Vagina (tissue), 2 donors: ENCODE measurements around the gene RBKS. TPM values are rescaled to one million over a fixed set of nuclear protein-coding genes. Genes with fewer than 3 reads are reported as not detected.

Experiments
- DNase-seq, 2 donors: peaks; one replicate each; pipeline ENCODE4 v3.0.0-alpha.2; 2017; ENCODE audit errors: extremely low spot score in 2 of 2
- H3K27ac ChIP-seq: fragments of 200-600 bp; sonication (generic); one replicate; pipeline ENCODE4 v1.5.1; 2019
- H3K27me3 ChIP-seq: fragments of 200-600 bp; sonication (generic); one replicate; pipeline ENCODE4 v1.5.1; 2019
- H3K36me3 ChIP-seq, 2 donors: fragments of 200-600 bp; sonication (generic); one replicate each; pipeline ENCODE4 v1.5.1; 2017 to 2019
- H3K4me1 ChIP-seq: fragments of 200-600 bp; sonication (generic); one replicate; pipeline ENCODE4 v1.5.1; 2019
- H3K4me3 ChIP-seq, 2 donors: fragments of 200-600 bp; sonication (generic); 1 replicate in 1 of 2; 2 replicates in 1 of 2; pipeline ENCODE4 v1.5.1; 2016 to 2019
- H3K9me3 ChIP-seq: fragments of 200-600 bp; sonication (generic); one replicate; pipeline ENCODE4 v1.5.1; 2019
- POLR2A ChIP-seq, 2 donors: fragments of 450-650 bp; IDR thresholded peaks; one replicate each; pipeline ENCODE4 v1.6.1; 2017; ENCODE audit warnings: antibody characterized with exemption in 2 of 2, mild to moderate bottlenecking in 2 of 2, moderate library complexity in 2 of 2
- POLR2AphosphoS5 ChIP-seq, 2 donors: sonication (generic); formaldehyde crosslinking; IDR thresholded peaks; one replicate each; pipeline ENCODE4 v1.9.0; 2017; ENCODE audit warnings: antibody characterized with exemption in 2 of 2, mild to moderate bottlenecking in 2 of 2, low read depth in 1 of 2; ENCODE audit not compliant: insufficient read depth in 1 of 2
- intact Hi-C: fragments of 100-400 bp; cut with DNase I; formaldehyde crosslinking; loops from one replicate; pipeline ENCODE4 v1.15.1; 2023
- total RNA-seq: library from RNA; depleted of rRNA; stranded (reverse); fragments of >200 nt; gene quantifications from one replicate; pipeline ENCODE4 v1.2.3, GENCODE V29; 2016
- TF ChIP-seq, protein P1 (sequence below), 3 experiments: fragments of 450-650 bp in 2 of 3; fragments of 200-600 bp in 1 of 3; sonication (generic) in 1 of 3; IDR thresholded peaks; one replicate each; pipeline ENCODE4 v1.5.1; 2017 to 2019; ENCODE audit warnings: antibody characterized with exemption in 3 of 3, mild to moderate bottlenecking in 2 of 3, moderate library complexity in 2 of 3

The RBKS gene
- total RNA-seq, 1 donor from 2014 or later: 2.2 TPM

- Histone ChIP-seq H3K9me3 (no peaks in the 10 kb centered on the region), H3K36me3 (no peaks in the 10 kb centered on the region), H3K27me3 (no peaks in the 10 kb centered on the region), H3K4me1 (no peaks in the 10 kb centered on the region), H3K4me3 (no peak overlapping the region), H3K27ac (no peak overlapping the region)
- TF ChIP-seq, protein P1, sequence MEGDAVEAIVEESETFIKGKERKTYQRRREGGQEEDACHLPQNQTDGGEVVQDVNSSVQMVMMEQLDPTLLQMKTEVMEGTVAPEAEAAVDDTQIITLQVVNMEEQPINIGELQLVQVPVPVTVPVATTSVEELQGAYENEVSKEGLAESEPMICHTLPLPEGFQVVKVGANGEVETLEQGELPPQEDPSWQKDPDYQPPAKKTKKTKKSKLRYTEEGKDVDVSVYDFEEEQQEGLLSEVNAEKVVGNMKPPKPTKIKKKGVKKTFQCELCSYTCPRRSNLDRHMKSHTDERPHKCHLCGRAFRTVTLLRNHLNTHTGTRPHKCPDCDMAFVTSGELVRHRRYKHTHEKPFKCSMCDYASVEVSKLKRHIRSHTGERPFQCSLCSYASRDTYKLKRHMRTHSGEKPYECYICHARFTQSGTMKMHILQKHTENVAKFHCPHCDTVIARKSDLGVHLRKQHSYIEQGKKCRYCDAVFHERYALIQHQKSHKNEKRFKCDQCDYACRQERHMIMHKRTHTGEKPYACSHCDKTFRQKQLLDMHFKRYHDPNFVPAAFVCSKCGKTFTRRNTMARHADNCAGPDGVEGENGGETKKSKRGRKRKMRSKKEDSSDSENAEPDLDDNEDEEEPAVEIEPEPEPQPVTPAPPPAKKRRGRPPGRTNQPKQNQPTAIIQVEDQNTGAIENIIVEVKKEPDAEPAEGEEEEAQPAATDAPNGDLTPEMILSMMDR (IDR thresholded peaks at IDR 0.05): no peak
- no peak for TF ChIP-seq POLR2A (IDR thresholded peaks at IDR 0.05)
- TF ChIP-seq POLR2AphosphoS5 (IDR thresholded peaks at IDR 0.05; ENCODE audit: insufficient read depth in 1 of 2, low read depth in 1 of 2): peak in 1 of 2 donors; percentile 46
- intact Hi-C loops: no loop called here
- no peak for DNase-seq
Observed at GRCh38 chr2:27863146-27863545, 27.0 kb downstream of the RBKS start.

DNA sequence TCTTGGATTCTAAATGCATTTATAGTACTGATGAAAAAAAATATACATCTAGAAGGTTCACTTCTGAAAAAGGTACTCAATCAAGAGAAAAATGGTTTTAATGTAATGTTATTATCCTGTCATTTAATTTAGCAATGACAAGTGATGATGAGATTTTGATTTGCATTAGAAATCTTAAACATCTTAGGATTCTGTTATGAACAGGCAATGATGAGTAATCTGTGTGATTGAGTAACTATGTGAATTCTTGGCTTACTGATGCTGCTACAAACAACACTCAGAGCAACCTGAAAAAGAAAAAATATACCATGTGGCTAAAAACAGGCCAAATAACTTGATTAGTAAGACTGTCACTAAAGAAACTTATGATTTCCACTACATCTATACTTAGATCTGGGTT is 30.1 kb downstream of the RBKS start:
- Histone ChIP-seq H3K36me3 (no peaks in the 10 kb centered on the region), H3K27me3 (no peaks in the 10 kb centered on the region), H3K4me3 (no peak overlapping the region), H3K9me3 (no peaks in the 10 kb centered on the region), H3K27ac (no peak overlapping the region), H3K4me1 (no peaks in the 10 kb centered on the region)
- no peak for DNase-seq
- TF ChIP-seq, protein P1 (IDR thresholded peaks at IDR 0.05): no peak
- TF ChIP-seq POLR2AphosphoS5 (IDR thresholded peaks at IDR 0.05; ENCODE audit: insufficient read depth in 1 of 2, low read depth in 1 of 2) (no peak), POLR2A (IDR thresholded peaks at IDR 0.05) (no peak)
- intact Hi-C loops: no loop called here

DNA sequence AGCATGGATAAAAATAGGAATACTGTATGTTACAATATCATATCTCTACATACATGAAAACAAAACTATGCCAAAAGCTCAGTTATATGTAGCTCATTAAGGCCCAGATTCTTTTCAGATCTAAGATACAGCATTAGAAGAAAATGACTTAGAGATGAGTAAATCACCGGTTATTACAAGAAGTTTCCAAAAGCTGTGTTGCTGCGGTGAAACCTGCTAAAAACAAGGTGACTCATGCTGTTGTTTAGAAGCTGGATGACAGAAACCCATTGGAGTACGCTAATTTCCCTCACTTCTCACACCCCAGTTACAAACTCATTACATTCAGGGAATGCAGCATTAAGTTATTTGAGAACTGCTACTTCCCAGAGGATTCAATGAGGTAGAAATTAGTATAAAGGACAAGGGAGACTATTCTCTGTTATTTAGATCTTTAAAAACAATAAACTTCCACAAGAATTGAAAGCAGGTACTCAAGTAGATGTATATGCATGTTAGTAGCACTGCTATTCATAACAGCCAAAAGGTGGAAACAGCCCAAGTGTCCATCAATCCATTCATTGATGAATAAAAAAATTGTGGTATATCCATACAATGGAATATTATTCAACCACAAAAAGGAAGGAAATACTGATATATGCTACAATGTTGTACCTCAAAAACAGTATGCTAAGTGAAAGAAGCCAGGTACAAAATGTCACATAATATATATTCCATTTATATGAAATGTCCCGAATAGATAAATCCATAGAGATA is 32.6 kb downstream of the RBKS start:
- Histone ChIP-seq H3K36me3 (no peaks in the 10 kb centered on the region), H3K9me3 (no peaks in the 10 kb centered on the region), H3K4me3 (no peak overlapping the region), H3K27me3 (no peaks in the 10 kb centered on the region), H3K4me1 (no peaks in the 10 kb centered on the region), H3K27ac (no peak overlapping the region)
- no peak for DNase-seq
- intact Hi-C loops: no loop called here
- TF ChIP-seq, protein P1 (IDR thresholded peaks at IDR 0.05): no peak
- no peak for TF ChIP-seq POLR2AphosphoS5 (IDR thresholded peaks at IDR 0.05; ENCODE audit: insufficient read depth in 1 of 2, low read depth in 1 of 2)
- no peak for TF ChIP-seq POLR2A (IDR thresholded peaks at IDR 0.05)

- TF ChIP-seq, protein P1 (IDR thresholded peaks at IDR 0.05): no peak
- no peak for TF ChIP-seq POLR2A (IDR thresholded peaks at IDR 0.05)
- no peak for TF ChIP-seq POLR2AphosphoS5 (IDR thresholded peaks at IDR 0.05; ENCODE audit: insufficient read depth in 1 of 2, low read depth in 1 of 2)
- H3K9me3 ChIP-seq: no peaks in the 10 kb centered on the region
Observed at GRCh38 chr2:27856956-27857355, 33.2 kb downstream of the RBKS start.

DNA sequence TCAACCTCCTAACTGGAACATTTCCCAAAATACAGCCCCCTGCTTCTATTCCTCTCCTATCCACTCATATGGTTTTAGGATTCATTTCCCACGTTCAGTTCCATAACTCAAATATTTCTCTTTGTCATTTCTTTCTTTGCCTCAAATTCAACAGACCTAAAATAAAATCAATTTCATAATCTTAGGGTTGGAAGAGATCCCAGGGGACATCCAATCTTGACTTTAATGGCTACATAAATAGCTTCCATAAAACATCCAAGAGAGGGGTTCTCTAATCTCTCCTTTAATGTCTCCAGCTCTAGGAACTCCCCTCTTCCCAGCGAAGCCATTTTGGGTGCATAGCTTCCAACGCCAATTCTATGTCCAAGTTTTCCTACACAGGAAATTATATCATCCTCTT is 33.8 kb downstream of the RBKS start:
- Histone ChIP-seq H3K4me3 (no peak overlapping the region), H3K36me3 (no peaks in the 10 kb centered on the region), H3K9me3 (no peaks in the 10 kb centered on the region), H3K27ac (no peak overlapping the region), H3K27me3 (no peaks in the 10 kb centered on the region), H3K4me1 (no peaks in the 10 kb centered on the region)
- intact Hi-C loops: no loop called here
- TF ChIP-seq, protein P1 (IDR thresholded peaks at IDR 0.05): no peak
- TF ChIP-seq POLR2AphosphoS5 (IDR thresholded peaks at IDR 0.05; ENCODE audit: insufficient read depth in 1 of 2, low read depth in 1 of 2): no peak
- TF ChIP-seq POLR2A (IDR thresholded peaks at IDR 0.05): no peak
- DNase-seq: no peak

More at GRCh38 chr2:27856956-27857355, 33.2 kb downstream of the RBKS start:
- Histone ChIP-seq H3K36me3 (no peaks in the 10 kb centered on the region), H3K27ac (no peak overlapping the region), H3K4me3 (no peak overlapping the region), H3K27me3 (no peaks in the 10 kb centered on the region), H3K4me1 (no peaks in the 10 kb centered on the region)
- intact Hi-C loops: no loop called here
- no peak for DNase-seq
